ENCODE data around the gene TM9SF4. TPM values are rescaled to one million over a fixed set of nuclear protein-coding genes. Genes with fewer than 3 reads are reported as not detected.

The TM9SF4 gene
- total and polyA plus RNA-seq, 2 of the 8 experiments (the other 6 are each of a cell fraction or from before 2014, with no cell fraction given): 38.4 to 68.7 TPM

- Histone ChIP-seq H3K14ac (ENCODE audit: insufficient read length) (no peak overlapping the region), H3K79me2 (ENCODE audit: control insufficient read depth in 1 of 2, insufficient read depth in 2 of 2, low read length in 2 of 2) (no peaks in the 10 kb centered on the region), H2AFZ (ENCODE audit: low read length) (no peak overlapping the region), H4K20me1 (replicated peaks in 1 of 2; ENCODE audit: control insufficient read depth in 1 of 2, insufficient read depth in 2 of 2, low read length in 2 of 2) (peaks cover 0 to 4% of the 10 kb centered on the region in 2 experiments), H3K23ac (ENCODE audit: insufficient read length) (no peak overlapping the region), H2BK120ac (replicated peaks; ENCODE audit: low read depth, low read length) (no peak overlapping the region), H3K27me3 (replicated peaks in 1 of 4; ENCODE audit: control insufficient read depth in 3 of 4, extremely low read depth in 1 of 4, insufficient read depth in 3 of 4, low read length in 3 of 4) (no peaks in the 10 kb centered on the region), H4K5ac (ENCODE audit: insufficient read length, low read depth, low read length) (no peak overlapping the region), H4K8ac (ENCODE audit: extremely low read depth, insufficient read depth, low read length) (no peak overlapping the region), H2BK15ac (ENCODE audit: low read length) (no peak overlapping the region), H3K9ac (replicated peaks in 1 of 4; ENCODE audit: extremely low read depth in 1 of 4, low read depth in 3 of 4, low read length in 3 of 4) (no peak overlapping the region), H3K4me3 (ENCODE audit: extremely low read depth in 1 of 4, insufficient read depth in 2 of 4, low read depth in 3 of 4, low read length in 4 of 4) (no peak overlapping the region), H3K18ac (ENCODE audit: extremely low read depth, low read length) (no peak overlapping the region), H3K27ac (ENCODE audit: low read depth, low read length) (no peak overlapping the region), H2BK12ac (ENCODE audit: low read depth, low read length) (no peak overlapping the region), H3K4me2 (ENCODE audit: insufficient read depth in 1 of 2, low read depth in 2 of 2, low read length in 2 of 2) (no peak overlapping the region), H3K79me1 (ENCODE audit: low read depth, low read length) (no peaks in the 10 kb centered on the region), H3K36me3 (ENCODE audit: control insufficient read depth in 2 of 4, insufficient read depth in 4 of 4, low read length in 3 of 4) (peaks cover 8 to 16% (median 14%) of the 10 kb centered on the region in 4 experiments; a peak in 7 of 8 replicates), H2BK5ac (ENCODE audit: low read depth, low read length) (no peak overlapping the region), H2BK20ac (ENCODE audit: low read length) (no peak overlapping the region), H3K56ac (replicated peaks; ENCODE audit: insufficient read length, low read depth, low read length) (no peak overlapping the region), H3K23me2 (ENCODE audit: low read depth, low read length) (no peaks in the 10 kb centered on the region), H3K4ac (replicated peaks; ENCODE audit: insufficient read length, low read depth, low read length) (no peak overlapping the region), H3K9me3 (ENCODE audit: insufficient read depth in 2 of 2, low read depth in 1 of 2, low read length in 1 of 2) (no peaks in the 10 kb centered on the region), H3K4me1 (replicated peaks in 1 of 4; ENCODE audit: control insufficient read depth in 3 of 4, insufficient read depth in 4 of 4, low read length in 3 of 4) (peaks cover 0 to 7% (median 3%) of the 10 kb centered on the region in 4 experiments; a peak in 3 of 7 replicates), H4K91ac (replicated peaks; ENCODE audit: insufficient read length, low read length) (no peak overlapping the region), H2AK5ac (ENCODE audit: low read depth, low read length) (no peak overlapping the region)
- WGBS, 2 experiments (ENCODE audit: extremely low coverage in 1 of 2, insufficient coverage in 1 of 2, insufficient read length in 1 of 2, insufficient replicate concordance in 2 of 2, low coverage in 1 of 2, low lambda C conversion rate in 2 of 2, missing lambda C conversion rate in 1 of 2): 85% methylated on average over 4 of the region's 4 CpGs; no CpG with 5 or more reads in 1 of the 2 experiments
- ChIA-PET POLR2A (ENCODE audit: partially characterized antibody) (no interaction called here), CTCF (ENCODE audit: partially characterized antibody) (no interaction called here)
- TF ChIP-seq SAP30 (IDR thresholded peaks at IDR 0.05; ENCODE audit: insufficient read depth, insufficient replicate concordance, low read length) (no peak), TBP (IDR thresholded peaks at IDR 0.05; ENCODE audit: low read depth, low read length) (no peak), RNF2 (IDR thresholded peaks at IDR 0.05; ENCODE audit: borderline replicate concordance, low read depth, low read length, missing control alignments, poor library complexity, severe bottlenecking) (no peak), SIX5 (IDR thresholded peaks at IDR 0.05; ENCODE audit: low read depth, low read length) (no peak)
- no peak for FAIRE-seq
- no peak for DNase-seq (ENCODE audit: low read depth in 1 of 2, low spot score in 2 of 2)
These were observed 58.0 kb downstream of the TM9SF4 start for GRCh38 chr20:32167552-32167951.

Measured in H1 (cell line).